DMS114 treated with DMSO at 0.1 percent for 48 hours (cell line): ENCODE measurements around the gene MTHFD1L.
A peak's percentile ranks its signal among the peaks of the same experiment; 100 is the strongest.
"Not testable (repeated sequence)": the region's sequence is repeated elsewhere in the genome, so short reads cannot be mapped to it uniquely, and the experiment has no call there.

Source experiments
- DNase-seq: peaks from one replicate; lab custom pipeline; 2025; ENCODE audit not compliant: unreplicated experiment; lab: John Stamatoyannopoulos, UW

Gene MTHFD1L

GRCh38 chr6:151012321-151013294 lies 147.1 kb downstream of the MTHFD1L start:
- no peak for DNase-seq

- peak; percentile 15 for DNase-seq
Observed at GRCh38 chr6:151014404-151015100, 149.1 kb downstream of the MTHFD1L start.

- no peak for DNase-seq
Observed at GRCh38 chr6:151015101-151015700, 149.7 kb downstream of the MTHFD1L start.

GRCh38 chr6:151016107-151016506 lies 150.6 kb downstream of the MTHFD1L start:
- DNase-seq = no peak

GRCh38 chr6:151018046-151018445 lies 152.5 kb downstream of the MTHFD1L start:
- no peak for DNase-seq

GRCh38 chr6:151018911-151019782 lies 153.6 kb downstream of the MTHFD1L start:
- DNase-seq = no peak

- no peak for DNase-seq
Observed at GRCh38 chr6:151021896-151022295, 156.4 kb downstream of the MTHFD1L start.

- no peak for DNase-seq
Observed at GRCh38 chr6:151022492-151022891, 157.0 kb downstream of the MTHFD1L start.

- DNase-seq = no peak
Observed at GRCh38 chr6:151023342-151023741, 157.8 kb downstream of the MTHFD1L start.

GRCh38 chr6:151024597-151024996 lies 159.1 kb downstream of the MTHFD1L start:
- no peak for DNase-seq

GRCh38 chr6:151025076-151025475 lies 159.6 kb downstream of the MTHFD1L start:
- DNase-seq = no peak

- no peak for DNase-seq
Observed at GRCh38 chr6:151026041-151026663, 160.7 kb downstream of the MTHFD1L start.

GRCh38 chr6:151027295-151027747 lies 161.8 kb downstream of the MTHFD1L start:
- DNase-seq = no peak

GRCh38 chr6:151027936-151028838 lies 162.7 kb downstream of the MTHFD1L start:
- DNase-seq = no peak

- DNase-seq = no peak
Observed at GRCh38 chr6:151029970-151030369, 164.5 kb downstream of the MTHFD1L start.

- DNase-seq = no peak
Observed at GRCh38 chr6:151032034-151032433, 166.5 kb downstream of the MTHFD1L start.

- DNase-seq = no peak
Observed at GRCh38 chr6:151034825-151035781, 169.6 kb downstream of the MTHFD1L start.

- DNase-seq = not testable (repeated sequence)
Observed at GRCh38 chr6:151036211-151036721, 170.8 kb downstream of the MTHFD1L start.
